ENCODE data around the gene TLK1.

GRCh38 chr2:170953941-170954340 is 206.8 kb downstream of the TLK1 start:
- TF ChIP-seq CREB5 (CRISPR knock-in tag; IDR thresholded peaks at IDR 0.05; ENCODE audit: low read depth) (no peak), GLIS3 (CRISPR knock-in tag; IDR thresholded peaks at IDR 0.05) (no peak), ZNF8 (CRISPR knock-in tag; IDR thresholded peaks at IDR 0.05) (no peak), ZNF70 (CRISPR knock-in tag; IDR thresholded peaks at IDR 0.05) (no peak), PATZ1 (CRISPR knock-in tag; IDR thresholded peaks at IDR 0.05; ENCODE audit: borderline replicate concordance) (no peak), ARNTL (CRISPR knock-in tag; IDR thresholded peaks at IDR 0.05; ENCODE audit: borderline replicate concordance, low read depth) (no peak), ESRRG (CRISPR knock-in tag; IDR thresholded peaks at IDR 0.05) (no peak), SNAI2 (CRISPR knock-in tag; IDR thresholded peaks at IDR 0.05) (no peak), POU6F1 (CRISPR knock-in tag; IDR thresholded peaks at IDR 0.05; ENCODE audit: borderline replicate concordance, low read depth) (no peak)
